GM18870 (cell line): Measurements from ENCODE around the gene MRPL33.

Experiments
- ATAC-seq: cut with Tn5 transposase; IDR thresholded peaks from one replicate; pipeline ENCODE4 v1.9.1; 2021; ENCODE audit warnings: moderate library complexity; ENCODE audit not compliant: unreplicated experiment

The MRPL33 gene

DNA sequence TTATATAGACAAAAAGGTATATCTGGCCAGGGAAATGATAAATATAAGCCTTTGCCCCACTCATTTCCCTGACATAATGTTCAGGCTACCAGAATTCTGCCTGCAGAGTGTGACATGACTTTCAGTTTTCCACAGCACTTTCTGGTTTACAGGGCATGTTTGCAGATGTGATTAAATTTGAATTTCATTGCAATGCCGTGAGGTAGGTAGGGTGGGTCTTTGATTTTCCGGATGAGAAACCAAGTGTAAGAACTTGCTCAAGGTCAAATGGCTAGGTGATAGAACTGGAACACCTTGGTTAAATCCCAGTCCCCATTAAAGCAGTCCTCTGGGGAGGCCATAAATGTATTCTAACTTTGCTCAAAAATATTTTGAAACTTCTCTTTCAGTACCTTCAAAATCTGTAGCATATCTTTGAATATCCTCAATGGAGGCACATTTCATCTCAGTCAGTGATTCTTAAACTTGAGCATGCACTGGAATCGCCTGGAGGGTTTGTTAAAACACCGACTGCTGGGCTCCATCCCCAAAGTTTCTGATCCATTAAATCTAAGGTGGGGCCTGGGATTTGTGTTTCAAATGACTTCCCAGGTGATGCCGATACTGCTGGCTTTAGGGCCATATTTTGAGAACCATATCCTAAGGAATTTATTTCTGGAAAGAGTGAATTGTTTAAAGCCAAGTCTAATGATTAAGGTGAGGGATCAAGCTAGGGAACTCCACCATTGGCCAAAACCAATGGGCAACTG is 35.0 kb downstream of the MRPL33 start:
- ATAC-seq, result no peak

DNA sequence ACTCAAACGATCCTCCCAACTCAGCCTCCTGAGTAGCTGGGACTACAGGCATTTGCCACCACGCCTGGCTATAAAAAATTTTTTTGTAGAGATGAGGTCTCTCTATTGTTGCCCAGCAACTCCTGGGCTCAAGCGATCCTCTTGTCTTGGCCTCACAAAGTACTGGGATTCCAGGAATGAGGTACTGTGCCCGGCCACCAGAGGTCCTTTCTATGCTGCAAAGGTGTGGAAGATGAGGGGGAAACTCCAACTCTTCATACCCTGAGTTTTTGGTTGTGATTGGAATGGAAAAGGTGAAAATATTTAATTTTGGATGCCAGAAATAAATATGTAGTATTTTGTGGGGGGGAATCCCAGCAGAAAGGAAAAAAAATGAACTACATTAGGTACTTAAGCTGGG is 36.0 kb downstream of the MRPL33 start:
- ATAC-seq, result no peak

DNA sequence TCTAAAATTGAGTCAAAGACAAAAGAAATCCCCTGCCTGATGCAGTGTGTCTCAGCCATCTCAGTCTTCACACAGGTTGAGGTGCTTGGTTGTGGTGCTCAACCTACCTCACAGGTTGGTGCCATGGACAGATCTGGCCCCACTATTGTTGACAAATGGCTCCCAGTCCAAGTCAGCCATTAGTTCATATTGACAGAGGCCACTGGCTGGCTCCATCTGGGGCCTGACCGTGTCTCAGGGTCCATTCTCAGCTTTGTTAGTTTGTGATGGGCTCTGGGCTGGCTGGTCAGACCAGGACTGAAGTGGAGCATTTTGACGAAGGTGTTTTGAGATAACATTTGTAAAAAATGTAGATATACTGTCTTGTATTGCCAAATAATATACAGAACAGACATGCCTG is 36.9 kb downstream of the MRPL33 start:
- ATAC-seq, result no peak

DNA sequence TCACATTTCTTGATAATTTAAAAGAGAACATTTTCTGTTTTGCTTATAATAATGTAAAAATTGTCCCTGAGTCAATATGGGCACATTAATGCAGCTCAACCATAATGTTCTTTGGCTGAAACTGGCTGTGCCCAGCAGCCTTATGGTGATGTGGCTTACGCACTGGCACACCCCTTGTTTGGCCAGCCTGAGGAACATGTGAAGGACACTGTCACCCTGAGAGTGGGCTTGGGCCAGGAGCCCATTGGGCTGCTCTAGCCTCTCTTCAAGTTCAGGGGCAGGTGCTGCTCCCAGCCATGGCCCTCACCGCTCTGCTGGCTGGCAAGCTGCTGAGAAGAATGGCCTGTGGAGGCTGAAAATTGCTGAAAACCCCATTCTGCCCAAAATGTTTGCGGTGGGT is 37.5 kb downstream of the MRPL33 start:
- ATAC-seq, result no peak

DNA sequence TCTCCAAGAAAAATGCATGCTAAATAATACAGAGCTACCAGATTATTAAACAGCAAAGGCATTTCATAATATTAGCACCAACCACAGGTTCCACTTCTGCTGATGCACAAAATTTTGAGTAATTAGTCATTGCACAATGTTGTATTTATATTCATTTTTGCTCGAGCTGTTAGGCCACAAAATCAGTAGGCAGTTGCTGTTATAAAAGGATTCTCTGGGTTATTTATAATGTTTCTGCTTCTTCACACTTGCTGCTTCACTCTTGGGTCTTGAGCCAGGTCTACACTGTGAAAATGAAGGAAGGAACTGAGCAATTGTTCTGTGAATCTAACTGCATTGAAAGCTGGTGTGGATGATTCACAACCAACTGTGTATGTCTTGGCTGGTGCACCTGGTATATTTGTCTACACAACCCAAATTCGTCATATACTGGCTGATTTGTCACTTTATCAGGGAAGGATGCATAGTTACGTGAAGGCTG is 38.3 kb downstream of the MRPL33 start:
- no peak for ATAC-seq

DNA sequence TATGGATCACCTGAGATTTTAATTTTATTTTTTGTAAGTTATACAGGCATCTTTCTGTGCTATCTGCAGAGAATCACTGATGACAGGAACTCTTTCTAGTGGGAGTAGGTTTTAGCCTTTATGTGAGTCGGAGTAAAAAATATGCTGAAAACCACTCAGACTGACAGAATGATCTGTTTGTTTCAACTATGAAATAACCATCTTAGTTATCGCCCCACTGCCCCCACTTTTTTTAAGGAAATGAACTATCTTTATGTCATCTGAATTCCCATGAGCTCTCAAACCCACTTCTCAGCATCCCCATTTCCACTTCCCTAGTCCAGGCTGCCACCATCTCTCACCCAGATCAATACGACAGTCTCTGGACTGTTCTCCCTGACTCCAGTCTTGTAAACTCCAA is 38.9 kb downstream of the MRPL33 start:
- ATAC-seq, result no peak

DNA sequence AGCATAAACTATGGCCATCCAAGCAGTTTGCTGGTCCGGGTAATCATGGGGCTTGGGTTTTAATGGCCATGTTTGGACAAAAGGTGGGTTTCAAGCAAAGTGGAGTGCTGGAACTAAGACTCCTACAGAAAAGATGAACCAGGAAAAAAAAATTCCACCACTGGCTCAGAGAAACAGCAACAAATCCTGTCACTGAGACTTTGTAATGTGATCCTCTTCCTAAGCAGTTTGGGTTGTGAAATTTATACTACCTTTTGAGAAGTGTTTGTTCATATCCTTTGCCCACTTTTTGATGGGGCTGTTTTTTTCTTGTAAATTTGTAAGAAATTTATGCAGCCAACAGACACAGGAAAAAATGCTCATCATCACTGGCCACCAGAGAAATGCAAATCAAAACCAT is 40.2 kb downstream of the MRPL33 start:
- ATAC-seq, result no peak

DNA sequence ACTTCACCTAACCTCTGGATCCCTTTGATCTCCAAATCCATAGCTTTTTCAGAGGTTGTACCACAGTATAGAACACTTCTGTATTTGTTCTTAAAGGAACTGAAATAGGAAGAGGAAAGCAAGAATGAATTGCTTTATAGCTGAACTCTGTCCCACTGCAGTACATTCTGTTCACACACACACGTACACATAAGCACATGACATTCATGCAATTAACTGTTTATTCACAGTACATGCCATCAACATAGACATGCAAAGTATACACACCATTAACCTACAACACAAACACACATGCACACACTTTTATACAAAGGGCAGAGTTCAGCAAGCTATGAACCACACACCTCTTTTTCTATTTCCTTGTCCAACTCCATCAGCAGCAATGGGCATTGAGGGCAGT is 43.2 kb downstream of the MRPL33 start:
- ATAC-seq, result no peak

DNA sequence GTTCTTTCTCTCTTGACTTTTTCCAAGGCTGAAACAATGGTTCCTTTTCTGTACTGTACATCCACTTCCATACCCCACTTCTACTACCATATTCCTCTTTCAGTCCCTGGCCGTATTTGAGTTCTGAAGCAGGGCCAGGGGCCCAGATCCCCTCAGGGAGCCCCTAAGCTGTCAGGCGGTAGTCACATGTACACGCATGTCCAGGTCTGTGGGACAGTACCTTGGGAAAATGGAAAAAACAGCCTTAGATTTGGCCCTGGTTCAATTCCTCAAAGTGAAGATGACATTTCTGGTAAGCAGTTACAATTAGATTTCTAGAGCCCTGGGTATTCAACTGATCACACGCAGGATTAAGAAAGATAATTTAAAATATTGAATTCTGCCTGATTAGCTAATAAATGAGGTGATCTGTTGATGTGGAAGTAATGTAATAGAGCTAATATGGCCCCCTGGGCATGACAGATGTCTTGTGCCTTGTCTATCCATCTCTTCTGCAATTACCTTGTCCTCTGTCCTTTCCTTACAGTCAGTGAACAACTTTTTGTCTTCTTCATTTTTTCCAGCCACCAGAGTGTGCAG is 44.4 kb downstream of the MRPL33 start:
- ATAC-seq, result no peak

DNA sequence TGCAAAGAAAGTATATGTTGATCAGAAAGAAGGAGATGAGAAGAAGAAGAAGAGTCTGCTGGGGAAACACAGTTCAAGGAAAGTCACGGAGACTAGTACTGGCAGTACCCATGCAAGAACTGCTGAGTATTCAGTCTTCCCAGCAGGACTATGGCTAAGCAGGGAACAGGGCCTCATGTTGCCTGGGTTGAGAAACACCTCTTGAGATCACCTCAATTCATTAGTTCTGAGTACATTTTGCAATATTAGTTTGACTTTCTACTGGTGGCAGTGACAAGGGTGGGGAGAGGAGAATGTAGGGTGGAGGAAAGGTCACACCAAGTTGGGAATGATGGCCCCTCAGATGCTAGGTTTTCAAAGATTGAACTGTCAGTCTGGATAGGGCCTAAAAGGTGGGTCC is 50.5 kb downstream of the MRPL33 start:
- no peak for ATAC-seq

DNA sequence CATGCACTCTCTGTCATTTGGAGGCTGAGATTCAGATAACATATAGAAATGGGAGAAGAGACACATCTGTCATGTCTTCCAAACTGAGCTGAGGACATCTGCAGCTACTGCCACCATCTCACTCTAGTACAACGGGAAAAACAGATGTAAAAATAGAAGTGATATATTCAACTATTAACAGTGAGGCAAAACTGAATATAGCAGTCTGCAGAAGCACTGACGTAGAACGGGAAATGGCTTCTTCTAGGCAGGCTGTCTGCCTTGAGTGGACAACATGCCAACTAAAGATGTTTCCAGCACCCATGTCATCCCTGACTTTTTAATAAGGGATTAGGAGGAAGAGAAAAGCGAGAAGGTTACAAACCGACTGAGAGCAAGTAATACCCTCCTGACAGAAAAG is 51.6 kb downstream of the MRPL33 start:
- no peak for ATAC-seq

DNA sequence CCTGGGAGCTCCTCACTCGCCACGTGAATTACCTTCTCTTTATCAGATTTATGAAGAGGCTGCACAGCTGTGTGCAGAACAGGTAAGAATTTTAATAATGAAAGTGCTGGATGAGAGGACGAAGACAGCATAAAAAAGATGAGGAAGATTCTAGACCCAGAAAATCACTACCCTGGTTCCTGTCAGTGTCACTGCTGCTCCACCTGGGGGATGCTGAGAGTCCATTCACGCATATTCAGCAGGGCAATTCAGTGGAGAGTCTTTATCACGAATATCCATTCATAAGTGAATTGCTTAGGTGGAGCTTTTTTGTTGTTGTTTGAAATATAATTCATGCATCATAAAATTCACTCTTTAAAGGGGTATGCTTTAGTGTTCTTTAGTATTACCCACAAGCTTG is 52.0 kb downstream of the MRPL33 start:
- no peak for ATAC-seq

DNA sequence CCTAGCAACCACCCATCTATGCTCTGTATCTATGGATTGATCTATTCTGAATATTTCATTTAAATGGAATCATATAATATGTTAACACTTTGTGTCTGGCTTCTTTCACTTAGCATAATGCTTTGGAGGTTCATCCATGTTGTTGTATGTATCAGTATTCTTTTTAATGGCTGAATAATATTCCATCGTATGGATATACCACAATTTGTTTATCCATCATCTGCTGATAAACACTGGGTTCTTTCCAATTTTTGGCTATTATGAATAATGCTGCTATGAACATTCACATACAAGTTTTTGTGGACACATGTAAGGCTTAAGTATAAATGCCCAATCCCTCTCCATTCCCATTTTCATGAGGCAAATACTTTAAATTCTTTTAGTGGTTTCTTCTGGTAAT is 52.9 kb downstream of the MRPL33 start:
- ATAC-seq, result no peak

DNA sequence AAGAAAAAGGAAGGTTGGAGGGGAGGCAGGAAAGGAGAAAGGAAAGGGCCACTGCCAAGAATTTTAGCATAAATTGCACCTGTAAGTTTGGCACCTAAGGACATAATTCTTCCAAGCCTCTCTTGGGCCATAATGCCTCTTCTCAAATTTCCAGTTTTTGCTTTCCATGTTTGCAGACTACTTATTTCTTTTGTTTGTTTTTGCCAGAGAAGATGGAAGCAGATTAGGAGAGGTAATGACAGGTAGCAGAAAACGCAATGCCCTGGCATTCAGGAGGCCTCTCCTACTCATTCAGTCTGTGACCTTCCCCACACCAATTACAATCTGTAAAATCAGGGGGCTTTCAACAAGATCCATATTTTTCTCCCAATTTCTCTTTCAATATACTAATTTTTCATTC is 56.8 kb downstream of the MRPL33 start:
- ATAC-seq, result no peak
